Umbilical cord (tissue), 2 donors: ENCODE measurements around the gene ESYT3. TPM values are rescaled to one million over a fixed set of nuclear protein-coding genes. Genes with fewer than 3 reads are reported as not detected.
"Not testable (repeated sequence)": the region's sequence is repeated elsewhere in the genome, so short reads cannot be mapped to it uniquely, and the experiment has no call there.

ENCODE experiments used
- DNase-seq: peaks from one replicate; pipeline ENCODE4 v3.0.0-alpha.2; 2015; ENCODE audit warnings: low spot score
- total RNA-seq: library from RNA; depleted of rRNA; stranded (reverse); fragments of >200 nt; gene quantifications from one replicate; pipeline ENCODE4 v1.2.3, GENCODE V29; 2014; ENCODE audit warnings: low replicate concordance; ENCODE audit not compliant: insufficient read depth

Gene ESYT3
- total RNA-seq, 1 donor from 2014 or later, result 4.1 TPM

DNA sequence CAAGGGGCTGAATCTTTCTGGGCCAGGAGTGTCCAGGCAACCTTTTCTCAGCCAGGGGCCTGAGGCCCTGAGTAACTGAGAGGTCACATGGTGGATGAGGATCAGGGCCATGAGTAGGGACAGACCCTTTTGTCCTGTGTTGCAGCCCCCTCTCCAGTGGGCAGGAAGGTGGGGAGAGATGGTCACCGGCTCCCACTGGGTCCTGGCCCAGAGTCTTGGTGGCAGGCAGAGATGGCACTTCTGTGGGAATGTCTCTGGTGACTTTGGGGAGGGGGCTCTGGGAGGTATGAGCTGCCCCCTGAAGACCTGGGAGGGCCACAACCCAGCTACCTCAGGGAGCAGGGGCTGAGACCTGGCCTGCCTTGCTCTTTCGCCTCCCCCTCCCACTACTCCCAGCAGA, 6.8 kb downstream of the ESYT3 start:
- DNase-seq, result no peak

DNA sequence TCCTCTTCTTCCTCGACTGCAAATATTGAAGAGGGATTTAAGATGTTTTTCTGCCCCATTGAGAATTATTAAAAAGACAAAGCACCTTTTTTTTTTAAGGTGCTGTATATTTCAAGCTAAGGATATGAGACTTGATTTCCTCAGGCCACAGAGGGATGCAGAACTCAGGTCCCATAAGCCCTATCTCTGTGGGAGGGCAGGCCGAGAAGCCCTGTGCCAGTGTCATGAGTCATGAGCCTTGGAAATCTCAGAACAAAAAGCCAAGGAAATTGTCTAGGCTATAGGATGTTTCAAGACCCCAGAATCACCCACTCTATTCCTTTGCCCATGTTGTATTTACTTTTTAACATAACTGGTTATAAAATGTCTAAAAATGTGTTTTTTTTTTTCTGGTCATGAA, 7.3 kb downstream of the ESYT3 start:
- DNase-seq, result peak; percentile 8

DNA sequence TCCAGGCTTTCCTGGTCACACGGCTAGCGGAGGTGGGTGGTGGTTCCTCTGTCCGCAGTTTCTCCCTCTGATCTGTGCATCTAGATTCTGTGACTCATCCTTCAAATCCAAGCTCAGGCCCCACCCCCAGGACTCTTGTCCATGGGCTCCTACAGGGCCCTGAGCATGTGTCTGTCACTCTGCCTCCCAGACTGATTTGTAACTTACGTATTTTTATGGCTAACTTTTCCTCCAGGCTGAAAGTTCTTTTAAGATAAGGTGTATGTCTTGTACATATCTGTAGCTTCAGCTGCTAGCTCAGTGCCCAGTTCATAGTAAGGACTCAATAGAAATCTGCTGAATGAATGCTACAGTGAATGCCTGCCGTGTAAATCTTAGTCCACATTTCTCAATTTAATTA, 8.0 kb downstream of the ESYT3 start:
- DNase-seq, result peak; percentile 65

DNA sequence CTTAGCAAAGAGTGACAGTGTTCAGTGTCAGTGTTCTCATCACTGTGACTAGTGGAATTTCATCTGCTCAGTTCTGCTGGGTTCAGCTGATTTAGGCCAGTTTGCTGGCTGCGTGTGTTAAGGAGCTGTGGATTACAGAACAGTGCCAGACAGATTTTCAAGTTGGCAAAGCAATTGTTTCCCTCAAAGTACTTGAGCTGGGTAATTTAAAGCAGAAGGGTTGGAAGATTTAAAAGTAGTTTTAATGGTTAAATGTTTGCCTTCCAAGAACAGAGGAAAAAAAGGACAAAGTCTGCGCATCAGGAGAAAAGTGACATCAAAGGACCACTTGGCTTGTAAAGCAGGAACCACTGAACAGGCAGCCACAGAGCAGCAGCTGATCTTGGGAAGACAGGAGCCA, 8.7 kb downstream of the ESYT3 start:
- DNase-seq, result no peak

DNA sequence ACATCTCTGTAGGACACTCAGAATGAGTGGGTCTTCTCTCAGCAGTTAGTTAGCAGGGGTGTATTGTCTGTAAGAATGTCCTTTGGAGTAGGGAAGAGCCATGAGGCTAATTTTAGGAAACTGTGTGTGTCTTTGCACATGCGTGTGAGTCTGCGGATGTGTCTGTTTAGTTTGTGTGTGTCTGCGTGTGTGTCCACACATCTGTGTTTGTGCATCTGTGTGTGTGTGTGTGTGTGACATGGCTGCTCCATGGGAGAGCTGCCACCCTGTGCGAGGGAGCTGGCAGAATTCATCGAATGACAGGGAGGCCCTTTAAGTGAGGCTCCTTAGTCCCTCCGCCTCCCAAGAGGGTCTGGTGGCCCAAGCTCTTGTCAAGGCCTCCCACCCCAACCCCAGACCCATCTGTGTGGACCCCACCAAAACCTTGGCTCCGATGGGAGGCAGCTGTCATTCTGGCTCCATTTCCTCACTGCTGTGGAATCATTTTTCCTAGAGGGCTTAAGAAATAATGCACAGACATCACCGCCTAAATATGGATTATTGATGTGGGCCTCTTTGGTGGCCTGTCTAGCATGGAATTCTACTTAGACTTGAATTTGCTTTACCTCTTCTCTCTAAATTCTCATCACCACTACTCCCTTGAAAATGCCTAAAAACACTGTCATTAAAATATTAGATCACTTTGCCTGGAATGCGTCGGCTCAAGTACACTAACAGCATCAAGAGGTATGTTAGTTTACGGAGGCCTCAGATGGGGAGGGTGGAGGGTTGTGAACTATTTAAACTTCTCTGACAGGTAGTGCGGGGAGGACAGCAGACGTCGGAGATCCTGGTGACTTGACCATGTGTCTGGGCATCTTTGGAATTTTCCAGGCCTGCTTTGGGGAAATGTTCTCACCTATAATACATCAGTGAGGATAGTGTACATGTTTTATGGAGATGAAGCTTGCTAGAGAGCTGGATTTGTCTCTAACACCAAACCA, 9.4 kb downstream of the ESYT3 start:
- DNase-seq, result no peak

DNA sequence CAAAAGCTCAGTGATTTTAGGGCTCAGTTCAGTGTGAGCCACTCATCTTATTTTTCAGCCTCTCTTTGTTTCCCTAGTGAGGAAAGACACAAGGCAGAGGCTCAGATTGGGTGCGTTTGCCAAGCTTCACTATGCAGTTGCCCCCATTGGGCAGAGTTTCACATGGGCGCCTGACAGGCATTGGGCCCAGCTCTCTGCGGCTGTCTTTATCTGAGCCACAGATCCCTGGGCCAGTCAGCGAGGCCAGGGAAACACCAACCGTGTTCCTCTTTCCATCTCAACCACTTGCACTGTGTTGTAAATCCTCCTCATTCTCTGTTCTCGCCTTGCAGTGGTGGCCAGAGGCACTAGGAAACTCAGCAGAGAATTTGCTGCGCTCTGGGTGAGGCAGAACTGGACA, 10.8 kb downstream of the ESYT3 start:
- no peak for DNase-seq

DNA sequence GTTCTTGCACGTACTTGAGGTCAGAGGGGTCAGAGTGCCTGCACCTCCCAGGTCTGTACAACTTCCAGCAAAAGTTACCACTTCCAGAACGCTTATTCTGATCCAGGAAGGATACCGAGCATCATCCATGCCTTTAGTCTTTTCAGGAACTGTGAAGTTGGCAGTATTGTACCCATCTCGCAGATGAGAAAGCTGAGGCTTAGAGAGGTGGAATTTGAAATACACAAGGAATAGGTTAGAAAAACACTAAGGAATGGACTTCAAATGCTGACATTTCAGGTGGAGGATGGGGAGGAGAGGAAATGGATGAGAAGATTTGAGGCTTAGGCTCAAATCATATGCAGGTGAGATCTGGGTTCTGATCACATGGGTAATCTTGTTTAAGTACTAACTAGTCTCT, 11.2 kb downstream of the ESYT3 start:
- DNase-seq, result no peak

DNA sequence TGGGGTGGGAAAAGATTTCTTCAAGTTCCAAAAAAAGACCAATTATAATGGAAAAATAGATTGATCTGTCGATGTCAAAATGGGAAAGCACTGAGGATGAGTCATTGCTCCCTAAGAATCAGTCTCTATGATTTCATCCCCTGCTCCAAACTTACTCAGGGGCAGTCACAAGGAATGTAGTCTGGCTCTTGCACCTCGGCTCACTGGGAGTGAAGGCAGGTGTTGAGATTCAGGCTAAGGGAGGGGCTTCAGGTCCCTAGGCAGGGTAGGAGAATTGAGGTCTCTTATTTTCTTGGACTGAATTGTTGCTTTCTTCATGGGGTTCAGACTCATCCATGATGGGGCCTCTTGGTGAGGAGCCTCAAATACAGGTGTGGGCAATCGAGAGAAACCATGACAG, 14.2 kb downstream of the ESYT3 start:
- DNase-seq, result no peak

DNA sequence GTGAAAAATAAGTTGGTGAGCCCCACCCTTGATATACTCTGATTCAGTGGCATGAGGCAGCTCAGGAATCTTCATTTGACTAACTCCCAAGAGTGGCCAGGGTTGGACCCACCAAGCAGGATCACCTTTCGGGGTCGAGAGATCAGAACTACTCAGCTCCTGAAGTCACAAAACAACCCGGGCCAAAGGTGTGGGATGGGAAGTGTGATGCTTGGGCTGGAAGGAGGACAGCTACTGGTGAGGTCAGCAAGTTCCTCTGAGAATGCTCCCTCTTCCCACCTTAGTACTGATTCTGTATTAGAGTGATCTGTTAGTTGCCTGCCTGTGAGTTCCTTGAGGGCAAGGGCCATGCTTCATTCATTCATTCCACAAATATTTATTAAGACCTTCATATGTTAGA, 15.1 kb downstream of the ESYT3 start:
- no peak for DNase-seq

DNA sequence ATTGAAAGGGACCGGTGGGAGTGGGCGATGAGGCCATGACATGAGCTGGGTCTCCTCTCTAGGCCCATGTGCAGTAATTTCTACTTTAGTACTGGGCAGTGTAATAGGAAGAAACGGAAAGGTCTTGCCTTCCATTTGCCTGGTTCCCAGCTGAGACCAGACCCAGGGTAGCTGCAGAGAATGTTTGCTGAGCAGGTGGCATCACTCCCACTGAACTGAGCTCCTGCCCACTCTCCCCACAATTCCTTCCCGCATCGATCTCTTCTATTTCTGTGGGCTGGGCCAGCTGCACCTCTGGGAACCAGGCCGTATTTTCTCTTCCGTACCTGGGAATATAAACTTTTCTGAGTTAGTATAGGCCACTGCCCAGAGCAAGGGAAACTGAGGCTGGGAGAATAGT, 15.8 kb downstream of the ESYT3 start:
- DNase-seq, result no peak

DNA sequence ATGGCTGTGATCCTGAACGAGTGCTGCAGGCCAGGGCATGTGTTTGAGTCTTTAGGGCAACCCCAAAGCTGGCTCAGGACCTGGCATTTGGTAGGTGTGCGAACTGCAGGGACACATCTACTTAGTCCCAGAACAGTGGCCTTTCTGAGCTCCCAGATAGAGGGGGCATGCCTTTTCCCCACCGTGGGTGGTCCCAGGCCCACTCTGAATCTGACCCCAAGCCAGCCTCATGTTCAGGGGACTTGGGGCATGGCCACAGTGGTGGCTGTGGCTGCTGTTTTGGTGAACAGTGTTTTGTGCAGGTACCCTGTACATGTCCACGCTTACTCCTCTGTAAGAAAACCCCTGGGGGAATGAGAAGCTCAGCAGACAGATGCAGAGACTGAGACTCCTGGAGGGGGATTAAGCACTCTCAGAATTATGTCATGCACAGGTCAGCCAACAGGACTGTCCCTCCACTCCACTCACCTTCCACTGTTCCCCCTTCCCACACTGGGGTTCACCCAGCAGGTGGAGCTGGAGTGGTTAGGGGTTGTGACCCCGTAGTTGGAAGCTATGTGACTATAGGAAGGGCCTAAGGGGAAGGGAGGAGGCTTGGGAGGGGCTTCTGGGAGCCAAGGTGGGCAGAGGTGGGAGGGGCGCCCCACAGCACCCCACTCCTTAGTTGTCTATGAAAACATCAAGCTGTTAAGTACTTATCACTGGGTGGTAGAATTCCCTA, 16.4 kb downstream of the ESYT3 start:
- no peak for DNase-seq

DNA sequence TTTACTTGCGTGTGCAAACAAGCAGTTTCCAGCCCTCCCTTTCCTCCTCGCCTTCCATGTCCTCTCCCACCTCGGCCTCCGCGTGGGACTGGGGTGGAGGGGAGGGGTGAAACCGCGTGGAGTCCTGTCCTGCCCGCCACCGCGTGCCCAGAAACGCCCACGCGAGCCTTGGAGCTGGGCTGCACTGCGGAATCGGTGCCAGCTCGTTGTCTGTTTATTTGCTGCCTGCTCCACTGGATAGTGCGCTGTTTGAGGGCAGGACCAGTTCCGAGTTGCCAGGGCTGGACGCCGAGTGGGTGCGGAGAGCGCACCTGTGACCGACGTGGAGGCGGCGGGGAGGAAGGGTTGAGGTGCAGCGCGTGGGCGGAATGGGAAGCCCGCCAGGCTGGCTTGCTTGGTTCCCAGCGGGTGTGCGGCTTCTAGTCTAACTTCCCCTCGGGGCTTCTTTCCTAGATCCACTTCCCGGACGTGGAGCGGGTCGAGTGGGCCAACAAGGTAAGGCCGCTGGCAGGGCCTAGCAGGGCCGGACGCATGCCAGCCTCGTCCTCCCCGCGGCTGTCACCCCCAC, 17.3 kb downstream of the ESYT3 start:
- DNase-seq, result no peak

DNA sequence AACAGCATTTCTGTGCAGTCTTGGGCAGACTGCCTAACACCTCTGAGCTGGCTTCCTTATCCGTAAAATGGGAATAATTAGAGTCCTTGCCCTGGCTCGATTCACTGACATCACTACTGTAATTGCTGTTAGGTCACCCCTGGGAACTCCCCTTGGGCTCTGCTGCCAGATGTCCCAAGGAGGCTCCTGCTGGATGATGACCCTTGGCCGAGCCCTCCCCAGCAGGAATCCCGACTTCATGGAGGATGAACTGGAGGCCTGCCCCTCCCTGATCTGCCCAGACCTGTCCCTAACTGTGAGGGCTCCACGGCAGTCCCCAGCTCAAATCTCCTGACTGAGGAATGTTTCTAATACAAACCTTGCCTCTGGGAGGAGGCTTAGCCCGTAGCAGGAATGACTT, 18.0 kb downstream of the ESYT3 start:
- DNase-seq, result no peak

DNA sequence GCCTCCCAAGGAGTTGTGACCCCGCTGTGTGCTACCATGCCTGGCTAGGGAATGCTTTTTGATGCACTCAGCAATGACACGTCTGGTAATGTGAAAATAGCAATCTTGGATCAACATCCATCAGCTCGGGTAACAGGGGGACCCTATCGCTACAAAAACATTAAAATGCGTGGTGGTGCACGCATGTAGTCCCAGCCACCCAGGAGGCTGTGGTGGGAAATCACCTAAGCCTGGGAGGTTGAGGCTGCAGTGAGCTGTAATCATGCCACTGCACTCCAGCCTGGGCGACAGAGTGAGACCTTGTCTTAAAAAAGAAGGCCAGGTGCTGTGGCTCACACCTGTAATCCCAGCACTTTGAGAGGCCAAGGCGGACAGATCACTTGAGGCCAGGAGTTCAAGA, 19.5 kb downstream of the ESYT3 start:
- DNase-seq, result not testable (repeated sequence)

DNA sequence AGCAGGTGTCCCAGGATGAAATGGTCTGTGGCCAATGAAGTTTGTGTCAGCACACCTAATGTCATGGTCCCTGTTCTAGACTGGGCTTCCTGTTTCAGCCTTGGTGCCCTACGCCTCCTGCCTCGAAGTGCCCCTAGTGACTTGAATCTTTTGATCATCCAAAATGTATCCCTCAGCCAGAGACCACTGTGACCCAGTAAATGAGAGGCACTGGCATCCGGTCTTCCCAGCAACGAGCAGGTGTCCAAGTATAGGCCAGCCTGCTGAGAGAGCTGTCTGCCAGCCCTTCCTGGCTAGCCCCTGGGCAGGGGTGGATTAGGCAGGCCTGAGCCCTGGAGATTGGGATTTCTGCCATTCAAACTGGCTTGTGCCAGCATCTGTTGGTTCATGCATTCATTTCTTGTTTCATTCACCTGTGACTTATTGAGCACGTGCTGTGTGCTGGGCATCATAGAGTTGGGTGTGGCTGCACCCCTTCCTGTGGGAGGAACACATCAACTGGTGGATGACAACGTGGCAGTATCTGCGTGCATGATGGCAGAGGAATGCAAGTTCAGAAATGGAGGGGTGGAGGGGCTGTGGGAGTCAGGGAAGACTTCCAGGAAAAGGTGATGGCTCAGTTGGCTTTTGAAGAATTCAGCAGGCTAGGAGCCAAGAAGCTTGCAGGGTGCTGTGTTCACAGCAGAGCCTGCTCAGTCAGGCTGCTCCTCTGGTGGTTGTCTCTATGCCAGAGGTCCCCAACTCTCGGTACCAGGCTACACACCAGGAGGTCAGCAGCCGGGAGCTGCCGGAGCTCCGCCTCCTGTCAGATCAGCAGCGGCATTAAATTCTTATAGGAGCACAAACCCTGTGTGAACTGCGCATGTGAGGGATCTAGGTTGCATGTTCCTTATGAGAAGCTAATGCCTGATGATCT, 21.6 kb downstream of the ESYT3 start:
- DNase-seq, result no peak

DNA sequence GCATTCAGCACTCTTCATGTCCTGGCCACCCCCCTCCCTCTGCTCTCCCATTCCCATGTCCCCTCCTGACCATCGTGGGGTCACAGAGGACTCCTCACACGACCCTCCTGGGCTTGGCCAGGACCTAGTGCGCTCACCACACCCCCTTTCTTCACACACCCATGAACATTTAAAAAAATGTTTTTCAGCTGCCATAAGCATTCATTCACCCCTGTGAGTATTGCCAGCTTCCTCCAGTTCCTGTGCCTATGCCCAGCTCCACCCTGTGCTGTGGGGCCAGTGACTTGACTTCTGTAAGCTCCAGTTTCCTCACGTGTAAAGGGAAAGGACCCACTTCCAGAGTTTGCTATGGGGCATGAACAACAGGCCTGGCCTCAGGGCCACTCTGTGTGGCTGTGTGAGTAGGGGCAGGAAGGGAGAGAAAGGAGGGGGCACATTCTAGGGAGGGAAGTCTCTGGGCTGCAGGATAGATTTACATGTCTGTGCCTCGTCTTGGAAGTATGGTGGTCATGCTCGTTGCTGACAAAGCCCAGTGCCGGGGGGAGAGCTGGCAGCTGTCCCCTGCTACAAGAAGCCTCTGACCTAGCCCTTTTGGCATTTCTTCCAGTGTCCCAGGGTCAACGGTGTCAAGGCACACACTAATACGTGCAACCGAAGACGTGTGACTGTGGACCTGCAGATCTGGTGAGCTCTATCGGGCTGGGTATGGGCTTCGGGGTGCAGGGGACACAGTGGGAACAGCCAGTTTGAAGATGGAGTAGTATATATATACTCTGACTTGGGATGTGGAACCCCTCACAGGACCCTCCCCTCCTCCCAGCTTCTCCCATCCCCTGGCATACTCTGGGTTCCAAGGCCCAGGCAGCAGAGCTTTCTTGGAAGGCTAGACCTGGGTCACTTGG, 22.8 kb downstream of the ESYT3 start:
- DNase-seq, result no peak

DNA sequence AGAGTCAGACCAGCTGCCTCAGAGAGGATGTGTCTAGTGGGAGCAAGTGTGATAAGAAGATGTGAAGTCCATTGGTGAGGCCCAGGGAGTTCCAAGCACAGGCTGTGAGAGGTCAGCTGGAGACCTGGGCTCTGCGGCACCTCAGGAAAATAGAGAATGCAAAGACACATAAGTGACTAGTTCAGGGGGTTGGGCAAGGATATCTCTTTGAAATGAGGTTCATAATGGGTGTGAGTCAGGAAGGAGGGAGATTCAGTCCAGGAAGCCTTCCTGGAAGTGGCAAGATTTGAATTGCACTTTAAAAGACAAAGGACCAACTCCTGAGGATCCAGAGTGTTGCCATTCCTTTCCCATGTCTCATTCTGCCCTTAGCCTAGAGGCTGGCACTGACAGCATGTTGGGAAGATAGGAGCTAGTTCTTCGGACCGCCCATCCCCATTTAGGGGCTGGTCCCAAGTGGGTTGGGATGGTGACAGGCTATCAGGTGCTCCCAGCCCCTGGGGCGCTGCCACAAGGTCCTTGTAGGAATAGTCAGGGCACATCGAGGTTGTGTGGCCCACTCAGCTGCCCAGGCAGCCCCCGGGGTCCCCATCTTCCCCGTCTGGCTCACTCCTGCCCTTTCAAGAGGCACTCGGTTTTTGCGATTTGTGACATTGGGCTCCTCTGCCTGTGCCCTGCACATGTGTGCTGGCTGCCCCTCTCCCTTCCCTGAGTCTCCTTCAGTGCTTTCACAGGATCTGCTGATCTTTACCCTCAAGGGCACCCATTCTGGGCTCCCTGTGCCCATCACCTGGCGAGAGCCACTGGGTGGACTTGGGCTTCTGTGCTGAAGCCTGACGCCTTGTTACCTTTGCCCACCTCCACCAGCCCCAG, 23.7 kb downstream of the ESYT3 start:
- DNase-seq, result no peak

DNA sequence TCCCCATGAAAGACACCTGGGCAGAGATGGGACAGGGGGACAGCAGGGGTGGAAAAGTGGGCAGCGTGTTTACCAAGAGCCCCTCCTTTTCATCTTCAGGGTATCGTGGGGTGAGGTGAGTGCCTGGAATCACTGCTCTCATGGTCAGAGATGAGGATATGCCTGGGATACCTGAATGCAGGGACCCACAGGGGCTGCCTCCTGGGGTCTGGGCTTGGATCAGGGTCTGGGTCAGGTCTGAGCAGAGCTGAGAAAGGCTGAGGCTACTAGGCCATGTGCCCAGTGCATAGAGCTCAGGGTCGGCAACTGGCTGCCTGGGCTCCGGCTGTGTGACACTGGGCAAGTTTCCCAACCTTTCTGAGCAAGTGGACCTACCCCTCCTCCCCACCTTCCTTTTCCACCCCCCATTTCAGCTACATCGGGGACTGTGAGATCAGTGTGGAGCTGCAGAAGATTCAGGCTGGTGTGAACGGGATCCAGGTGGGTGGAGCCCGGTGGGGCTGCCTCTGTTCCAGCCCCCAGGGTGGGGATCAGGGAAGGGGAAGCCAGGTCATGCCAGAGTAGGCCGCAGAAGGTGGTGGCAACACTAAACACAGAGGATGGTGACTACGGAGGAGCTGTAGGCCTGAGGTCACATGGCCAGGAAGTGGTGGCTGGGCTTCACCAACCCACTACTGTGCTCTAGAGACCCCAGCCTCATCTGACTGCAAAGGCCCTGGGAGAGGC, 24.5 kb downstream of the ESYT3 start:
- DNase-seq, result no peak
